ENCODE measurements around the gene DLAT. TPM values are rescaled to one million over a fixed set of nuclear protein-coding genes. Genes with fewer than 3 reads are reported as not detected.
"Not testable (repeated sequence)": the region's sequence is repeated elsewhere in the genome, so short reads cannot be mapped to it uniquely, and the experiment has no call there.

Gene DLAT
- total RNA-seq, 3 donors from 2014 or later, result 60.6 to 72.5 (median 66.0) TPM

GRCh38 chr11:112050721-112051120, 25.5 kb downstream of the DLAT start:
- Mint-ChIP-seq H3K4me3 (no peak overlapping the region), H3K27me3 (ENCODE audit: low read depth) (no peaks in the 10 kb centered on the region), H3K4me1 (ENCODE audit: low read depth) (peaks cover 22% of the 10 kb centered on the region), H3K36me3 (ENCODE audit: insufficient read depth) (peaks cover 54% of the 10 kb centered on the region), H3K9me3 (no peaks in the 10 kb centered on the region)
- ATAC-seq (no peak), DNase-seq (no peak)

DNA sequence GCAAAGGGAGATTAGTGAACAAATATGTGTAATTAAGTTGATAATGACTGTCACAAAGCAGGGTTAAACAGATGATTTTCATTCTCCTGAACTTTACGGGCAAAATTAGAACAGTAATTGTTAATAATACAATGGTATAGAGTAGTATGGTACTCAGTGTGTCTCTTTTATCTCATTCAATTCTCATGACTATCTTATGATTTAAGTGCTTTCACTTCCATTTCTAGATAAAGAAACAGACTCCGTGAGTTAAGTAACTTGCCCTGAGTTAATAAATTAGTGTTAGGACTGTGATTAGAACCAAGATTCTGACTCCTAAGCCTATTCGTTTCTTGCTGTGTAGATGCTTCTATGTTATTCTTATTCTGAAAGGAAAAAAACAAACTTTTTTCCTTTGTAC, 26.6 kb downstream of the DLAT start:
- Mint-ChIP-seq H3K4me1 (ENCODE audit: low read depth) (peaks cover 22% of the 10 kb centered on the region), H3K36me3 (ENCODE audit: insufficient read depth) (peaks cover 49% of the 10 kb centered on the region), H3K9me3 (no peaks in the 10 kb centered on the region), H3K27me3 (ENCODE audit: low read depth) (no peaks in the 10 kb centered on the region), H3K4me3 (no peak overlapping the region)
- ATAC-seq (no peak), DNase-seq (no peak)

GRCh38 chr11:112057170-112057569, 32.0 kb downstream of the DLAT start:
- ATAC-seq, result peak; percentile 77 to 81
- H3K27me3 Mint-ChIP-seq (ENCODE audit: low read depth), result no peaks in the 10 kb centered on the region
- H3K4me3 Mint-ChIP-seq, result no peak overlapping the region
- H3K4me1 Mint-ChIP-seq (ENCODE audit: low read depth), result peaks cover 8% of the 10 kb centered on the region
- H3K36me3 Mint-ChIP-seq (ENCODE audit: insufficient read depth), result peaks cover 34% of the 10 kb centered on the region
- no peaks in the 10 kb centered on the region for H3K9me3 Mint-ChIP-seq
- no peak for DNase-seq

DNA sequence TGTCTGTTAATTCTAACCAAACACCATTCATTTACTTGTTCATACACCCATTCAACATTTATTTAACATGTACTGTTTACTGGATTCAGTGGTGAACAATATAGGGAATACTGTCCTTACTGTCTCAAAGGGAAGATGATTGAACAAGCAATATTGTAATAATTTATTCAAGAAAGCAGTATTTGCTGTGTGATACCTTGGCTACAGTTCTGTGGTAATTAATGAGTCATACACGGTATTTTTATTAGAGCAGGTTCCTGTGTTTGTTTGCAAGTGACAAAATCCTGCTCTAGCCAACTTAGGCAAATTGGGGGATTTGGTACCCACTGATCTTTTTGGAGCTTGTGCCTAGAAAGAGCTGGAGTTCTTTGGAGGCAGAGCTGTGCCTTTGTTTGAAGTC, 32.9 kb downstream of the DLAT start:
- DNase-seq (no peak), ATAC-seq (no peak)
- no peaks in the 10 kb centered on the region for H3K9me3 Mint-ChIP-seq
- H3K4me3 Mint-ChIP-seq, result no peak overlapping the region
- H3K4me1 Mint-ChIP-seq (ENCODE audit: low read depth), result peaks cover 8% of the 10 kb centered on the region
- H3K27me3 Mint-ChIP-seq (ENCODE audit: low read depth), result no peaks in the 10 kb centered on the region
- H3K36me3 Mint-ChIP-seq (ENCODE audit: insufficient read depth), result peaks cover 37% of the 10 kb centered on the region

- Mint-ChIP-seq H3K4me3 (no peak overlapping the region), H3K27me3 (ENCODE audit: low read depth) (no peaks in the 10 kb centered on the region), H3K4me1 (ENCODE audit: low read depth) (no peaks in the 10 kb centered on the region), H3K36me3 (ENCODE audit: insufficient read depth) (peaks cover 19% of the 10 kb centered on the region), H3K9me3 (no peaks in the 10 kb centered on the region)
- no peak for DNase-seq
- ATAC-seq, result no peak
Observed at GRCh38 chr11:112062923-112063322, 37.7 kb downstream of the DLAT start.

DNA sequence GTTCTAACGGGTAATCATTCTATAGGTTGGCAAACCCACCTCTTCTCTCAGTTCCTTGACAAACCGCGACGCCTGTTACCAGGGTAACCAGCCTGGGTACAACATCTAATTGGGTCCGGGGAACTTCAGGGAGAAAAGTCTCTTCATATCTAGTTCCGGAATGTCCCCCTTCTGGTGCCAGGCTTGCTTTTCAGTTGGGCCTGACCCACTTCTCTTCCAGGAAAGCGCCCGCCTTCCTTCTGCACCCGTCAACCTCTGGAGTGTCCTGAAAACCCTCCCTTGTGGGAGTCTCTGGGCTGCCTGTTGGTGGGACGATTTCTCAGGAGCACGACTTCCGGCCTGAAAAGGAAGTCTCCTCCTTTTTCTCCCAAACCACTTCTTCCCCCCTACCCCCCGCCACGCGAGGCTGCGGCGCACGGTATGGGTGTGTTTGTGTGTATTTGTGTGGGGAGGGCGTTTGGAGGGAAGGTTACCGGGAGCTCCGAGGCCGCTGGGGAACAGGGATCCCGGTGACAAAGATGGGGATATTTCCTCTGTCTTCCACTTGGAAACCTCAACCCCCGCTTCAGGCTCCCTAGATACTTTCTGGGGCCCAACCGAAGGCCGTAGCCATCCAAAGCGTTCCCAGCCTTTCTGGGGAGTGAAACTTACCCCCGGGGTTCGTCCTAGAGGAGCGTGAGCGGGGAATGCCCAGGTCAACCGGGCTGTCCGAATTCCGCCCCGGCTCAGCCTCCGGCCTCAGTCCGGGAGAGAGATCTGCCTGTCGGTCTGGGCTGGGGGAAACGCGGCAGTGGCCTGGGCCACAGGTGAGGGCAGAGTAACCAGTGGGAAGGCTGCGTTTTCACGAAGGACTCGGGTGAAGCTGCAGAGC, 49.0 kb downstream of the DLAT start, which contains the start of the genes NKAPD1 and PIH1D2:
Gene NKAPD1, plus strand, starts transcription at position 359 of the 871 bp plus-strand sequence. CDS start 1,276 bp downstream, outside the sequence.
Gene PIH1D2, minus strand, starts transcription at position 77 of the 871 bp plus-strand sequence. CDS start 843 bp downstream, outside the sequence.
- peaks cover 17% of the 10 kb centered on the region for H3K36me3 Mint-ChIP-seq (ENCODE audit: insufficient read depth)
- ATAC-seq (peak; percentile 91 to 93), DNase-seq (peak; percentile 68)
- peaks cover 8% of the 10 kb centered on the region for H3K27me3 Mint-ChIP-seq (ENCODE audit: low read depth)
- no peaks in the 10 kb centered on the region for H3K9me3 Mint-ChIP-seq
- H3K4me3 Mint-ChIP-seq, result peak within 1 kb of the TSS; percentile 92
- H3K4me1 Mint-ChIP-seq (ENCODE audit: low read depth), result peaks cover 24% of the 10 kb centered on the region

DNA sequence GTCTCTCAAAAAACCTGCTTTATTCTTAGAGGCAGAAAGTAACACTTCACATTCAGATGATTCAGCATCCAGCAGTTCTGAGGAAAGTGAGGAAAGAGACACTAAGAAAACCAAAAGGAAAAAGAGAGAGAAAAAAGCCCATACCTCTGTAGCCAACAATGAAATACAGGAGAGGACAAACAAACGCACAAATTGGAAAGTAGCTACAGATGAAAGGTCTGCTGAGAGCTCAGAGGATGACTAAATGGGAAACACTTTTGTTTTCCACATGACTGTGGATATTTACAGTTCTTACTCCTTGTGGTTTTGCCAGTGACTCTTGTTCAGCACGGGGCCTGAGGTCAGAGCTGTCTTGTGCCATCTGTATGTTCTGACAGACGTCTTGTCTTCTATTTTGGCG, 57.5 kb downstream of the DLAT start:
- H3K4me3 Mint-ChIP-seq, result no peak overlapping the region
- DNase-seq, result no peak
- H3K36me3 Mint-ChIP-seq (ENCODE audit: insufficient read depth), result peaks cover 57% of the 10 kb centered on the region
- ATAC-seq, result peak; percentile 33 to 35
- H3K9me3 Mint-ChIP-seq, result no peaks in the 10 kb centered on the region
- no peaks in the 10 kb centered on the region for H3K27me3 Mint-ChIP-seq (ENCODE audit: low read depth)
- peaks cover 36% of the 10 kb centered on the region for H3K4me1 Mint-ChIP-seq (ENCODE audit: low read depth)

DNA sequence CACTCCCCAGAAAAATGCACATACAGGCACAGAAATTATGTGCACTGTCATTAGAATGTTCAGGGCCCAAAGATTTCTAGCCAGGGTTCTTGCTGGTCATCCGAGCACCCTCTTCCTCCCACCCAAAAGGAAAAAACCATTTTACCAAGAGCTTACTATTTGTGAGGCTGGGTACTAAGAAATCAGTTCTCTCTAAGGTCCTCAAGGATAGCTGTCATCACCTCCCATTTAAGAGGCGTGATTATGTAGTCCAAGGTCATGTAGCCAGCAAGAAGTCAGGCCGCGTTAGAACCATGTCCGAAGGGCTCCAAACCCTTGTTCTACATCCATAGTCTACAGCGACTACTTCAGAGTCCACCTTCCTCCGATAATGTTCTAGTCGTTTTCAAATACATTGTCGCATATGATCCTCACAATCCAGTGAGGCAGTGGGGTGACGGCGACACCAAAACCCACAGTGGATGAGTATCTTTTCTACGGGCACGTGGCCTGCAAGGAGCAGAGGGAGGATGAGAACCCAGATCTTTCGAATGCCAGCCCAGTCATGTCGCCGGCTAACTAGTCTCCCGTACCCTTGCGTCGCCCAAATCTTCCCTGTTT, 60.7 kb downstream of the DLAT start:
- no peaks in the 10 kb centered on the region for H3K27me3 Mint-ChIP-seq (ENCODE audit: low read depth)
- ATAC-seq (peak; percentile 63 to 70), DNase-seq (peak; percentile 27)
- H3K4me1 Mint-ChIP-seq (ENCODE audit: low read depth), result peaks cover 54% of the 10 kb centered on the region
- no peaks in the 10 kb centered on the region for H3K9me3 Mint-ChIP-seq
- H3K4me3 Mint-ChIP-seq, result peak overlapping the region; percentile 99
- H3K36me3 Mint-ChIP-seq (ENCODE audit: insufficient read depth), result peaks cover 61% of the 10 kb centered on the region

DNA sequence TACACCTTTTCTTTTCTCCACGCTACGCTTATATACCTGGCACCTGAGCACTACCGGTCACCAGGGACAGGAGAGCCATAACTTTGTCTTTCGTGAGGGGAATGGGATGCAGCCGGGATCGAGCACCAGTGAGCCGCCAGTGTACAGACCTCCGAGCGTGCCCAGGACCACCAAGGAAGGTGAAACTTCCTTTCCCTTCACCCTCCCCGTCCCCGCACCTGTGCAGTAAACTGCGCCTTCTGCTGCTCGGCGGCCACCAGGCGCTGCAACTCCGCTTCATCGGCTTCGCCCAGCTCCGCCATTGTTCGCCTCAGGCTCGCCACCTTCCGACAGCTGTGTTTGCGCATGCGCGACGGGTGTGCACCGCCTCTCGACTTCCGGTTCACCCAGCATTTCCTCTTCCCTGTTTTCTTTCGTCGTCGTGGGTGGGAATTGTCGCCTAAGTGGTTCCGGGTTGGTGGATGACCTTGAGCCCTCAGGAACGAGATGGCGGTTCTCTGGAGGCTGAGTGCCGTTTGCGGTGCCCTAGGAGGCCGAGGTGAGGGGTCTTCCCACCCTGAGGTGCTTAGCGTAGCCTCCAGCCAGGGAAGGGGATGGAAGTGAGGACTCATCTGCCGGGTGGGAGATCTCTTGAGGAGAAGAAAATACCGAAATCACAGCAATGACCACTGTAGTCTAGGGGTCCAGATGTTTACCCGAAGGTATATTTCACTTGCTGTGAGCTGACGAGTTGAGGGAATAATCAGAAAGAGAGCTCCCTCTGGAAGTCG, 61.4 kb downstream of the DLAT start, which contains the start of the genes SDHD and TIMM8B:
Gene SDHD, plus strand, starts transcription at position 452 of the 770 bp plus-strand sequence. Its CDS starts 35 bp downstream, at position 487.
Gene TIMM8B, minus strand, starts transcription at position 335 of the 770 bp plus-strand sequence. Its CDS starts 33 bp downstream, at position 302.
- Mint-ChIP-seq H3K9me3 (no peaks in the 10 kb centered on the region), H3K36me3 (ENCODE audit: insufficient read depth) (peaks cover 67% of the 10 kb centered on the region), H3K27me3 (ENCODE audit: low read depth) (no peaks in the 10 kb centered on the region), H3K4me3 (peak within 1 kb of the TSS; percentile 99), H3K4me1 (ENCODE audit: low read depth) (peaks cover 54% of the 10 kb centered on the region)
- peak; percentile 92 for DNase-seq
- ATAC-seq, result peak; percentile 89 to 92

- peaks cover 54% of the 10 kb centered on the region for H3K4me1 Mint-ChIP-seq (ENCODE audit: low read depth)
- peaks cover 66% of the 10 kb centered on the region for H3K36me3 Mint-ChIP-seq (ENCODE audit: insufficient read depth)
- no peak for DNase-seq
- H3K4me3 Mint-ChIP-seq, result peak overlapping the region; percentile 99
- no peaks in the 10 kb centered on the region for H3K27me3 Mint-ChIP-seq (ENCODE audit: low read depth)
- no peaks in the 10 kb centered on the region for H3K9me3 Mint-ChIP-seq
- no peak for ATAC-seq
Observed at GRCh38 chr11:112087212-112087611, 62.0 kb downstream of the DLAT start.

DNA sequence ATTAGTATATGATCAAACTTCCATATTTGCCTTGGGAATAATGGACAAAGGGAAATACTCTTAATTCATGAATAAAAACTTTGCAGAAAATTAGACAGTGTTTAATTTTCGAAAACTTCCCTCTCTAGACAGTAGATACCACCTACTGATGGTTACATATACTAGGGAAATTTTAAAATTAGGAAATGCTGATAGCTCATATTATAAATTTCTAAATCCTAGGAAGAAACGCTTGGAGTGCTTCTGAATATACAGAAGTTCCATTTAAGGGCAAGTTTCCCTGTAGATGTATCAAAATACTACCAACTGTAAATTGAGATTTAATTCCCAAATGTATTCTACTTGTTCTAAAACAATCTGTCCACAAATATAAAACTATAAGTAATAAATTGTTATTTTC, 70.1 kb downstream of the DLAT start:
- not testable (repeated sequence) for H3K27me3 Mint-ChIP-seq (ENCODE audit: low read depth)

GRCh38 chr11:112096194-112096593, 71.0 kb downstream of the DLAT start:
- DNase-seq, result no peak

More for the DNA sequence above, 70.1 kb downstream of the DLAT start:
- H3K4me3 Mint-ChIP-seq; H3K9me3 Mint-ChIP-seq; DNase-seq; ATAC-seq; H3K4me1 Mint-ChIP-seq (ENCODE audit: low read depth): not testable (repeated sequence)
- peaks cover 40% of the 10 kb centered on the region for H3K36me3 Mint-ChIP-seq (ENCODE audit: insufficient read depth)

DNA sequence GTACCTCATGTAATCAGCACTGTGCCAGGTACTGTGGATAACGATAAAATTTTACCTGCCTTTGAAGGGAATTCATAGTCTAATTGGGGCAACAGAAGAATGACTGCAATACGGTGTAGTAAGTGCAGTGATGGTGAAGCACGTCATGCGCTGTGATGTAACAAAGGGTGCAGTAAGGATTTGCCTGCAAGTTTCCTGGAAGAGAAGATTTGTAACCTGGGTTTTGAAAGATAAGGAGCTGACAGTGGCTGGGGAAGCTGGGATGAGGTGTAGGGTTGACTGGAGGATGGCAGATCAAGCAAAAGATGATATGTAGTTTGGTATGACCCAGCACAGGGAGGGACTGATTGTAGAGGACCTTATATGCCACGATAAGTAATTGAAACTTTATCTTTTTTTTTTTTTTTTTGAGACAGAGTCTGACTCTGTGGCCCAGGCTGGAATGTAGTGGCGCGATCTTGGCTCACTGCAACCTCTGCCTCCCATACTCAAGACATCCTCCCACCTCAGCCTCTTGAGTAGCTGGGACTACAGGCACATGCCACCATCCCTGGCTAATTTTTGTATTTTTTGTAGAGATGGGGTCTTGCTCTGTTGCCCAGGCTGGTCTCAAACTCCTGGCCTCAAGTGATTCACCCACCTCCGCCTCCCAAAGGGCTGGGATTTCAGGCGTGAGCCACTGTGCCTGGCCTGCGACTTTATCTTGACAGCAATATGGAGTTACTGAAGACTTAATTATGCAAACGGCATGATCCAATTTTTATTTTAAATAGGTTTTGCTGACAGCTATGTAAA, 72.7 kb downstream of the DLAT start:
- no peaks in the 10 kb centered on the region for H3K4me1 Mint-ChIP-seq (ENCODE audit: low read depth)
- H3K27me3 Mint-ChIP-seq (ENCODE audit: low read depth), result no peaks in the 10 kb centered on the region
- H3K36me3 Mint-ChIP-seq (ENCODE audit: insufficient read depth), result peaks cover 28% of the 10 kb centered on the region
- no peak for ATAC-seq
- no peak overlapping the region for H3K4me3 Mint-ChIP-seq
- no peaks in the 10 kb centered on the region for H3K9me3 Mint-ChIP-seq
- no peak for DNase-seq

More at GRCh38 chr11:112096194-112096593, 71.0 kb downstream of the DLAT start:
- Mint-ChIP-seq H3K9me3 (no peaks in the 10 kb centered on the region), H3K27me3 (ENCODE audit: low read depth) (no peaks in the 10 kb centered on the region), H3K36me3 (ENCODE audit: insufficient read depth) (peaks cover 38% of the 10 kb centered on the region), H3K4me3 (no peak overlapping the region), H3K4me1 (ENCODE audit: low read depth) (no peaks in the 10 kb centered on the region)
- no peak for ATAC-seq
